NCI-H524 treated with DMSO at 0.1 percent for 48 hours (cell line): ENCODE data around the gene FOXP1.

Experiments
- DNase-seq: peaks from one replicate; lab custom pipeline; 2025; lab: John Stamatoyannopoulos, UW

The FOXP1 gene

DNA sequence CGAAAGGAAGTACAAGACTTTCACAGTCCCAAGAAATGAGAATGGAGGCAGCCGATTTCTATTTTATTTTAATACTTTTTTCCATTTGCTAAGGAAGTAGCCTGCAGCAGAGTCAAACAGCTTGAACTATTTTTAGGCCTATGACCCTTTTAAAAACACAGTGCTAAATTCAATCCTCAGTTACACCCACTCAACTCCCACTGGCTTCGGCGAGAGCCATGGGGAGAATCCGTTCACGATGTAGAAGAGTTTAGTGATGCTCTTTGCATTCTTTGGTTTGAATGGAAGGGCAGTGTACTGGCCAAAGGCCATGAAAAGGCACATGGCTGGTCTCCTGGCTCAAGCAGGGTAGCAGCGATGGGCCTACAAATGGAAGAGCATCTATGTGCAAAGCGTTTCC is 343.5 kb downstream of the FOXP1 start:
- DNase-seq = no peak

DNA sequence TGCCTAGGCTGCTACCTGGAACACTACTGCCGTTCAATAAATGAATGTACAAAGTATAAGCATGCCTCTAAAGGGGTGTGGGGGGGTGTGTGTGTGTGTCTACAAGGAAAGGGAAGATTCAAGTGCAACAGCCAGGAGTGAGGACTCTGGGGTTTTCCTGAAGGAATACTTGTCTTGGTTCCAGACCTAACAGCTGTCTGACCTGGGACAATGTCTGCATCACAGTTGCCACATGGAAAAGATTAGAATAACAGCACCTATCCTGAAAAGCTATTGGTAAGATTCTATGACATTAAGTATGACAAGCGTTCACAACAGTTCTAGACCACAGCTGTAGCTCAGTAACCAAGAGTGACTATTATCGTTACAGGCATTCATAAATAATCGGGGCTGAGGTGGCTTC is 345.2 kb downstream of the FOXP1 start:
- no peak for DNase-seq

DNA sequence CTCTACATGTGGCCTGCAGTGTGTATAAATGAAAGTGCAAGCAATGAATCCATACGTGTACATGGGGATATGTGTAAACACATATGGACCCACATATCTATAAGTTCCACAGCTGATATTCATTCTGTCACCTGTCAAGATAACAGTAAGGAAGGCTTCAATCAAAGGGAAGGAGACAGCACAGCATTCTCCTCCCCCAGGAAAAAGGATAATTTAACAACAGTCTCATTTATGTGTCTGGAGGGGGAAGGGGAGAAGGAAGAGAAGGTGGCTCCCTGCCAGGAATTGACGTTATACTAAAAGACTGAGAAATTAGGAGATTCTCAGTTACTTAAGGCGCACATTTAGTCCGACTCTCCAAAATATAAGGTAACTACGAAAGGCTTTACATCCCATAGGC is 345.9 kb downstream of the FOXP1 start:
- DNase-seq = no peak

GRCh38 chr3:71235846-71236245 is 347.7 kb downstream of the FOXP1 start:
- DNase-seq = no peak

GRCh38 chr3:71232895-71233294 is 350.6 kb downstream of the FOXP1 start:
- no peak for DNase-seq

- DNase-seq = no peak
These were observed 351.3 kb downstream of the FOXP1 start for GRCh38 chr3:71232175-71232679.

DNA sequence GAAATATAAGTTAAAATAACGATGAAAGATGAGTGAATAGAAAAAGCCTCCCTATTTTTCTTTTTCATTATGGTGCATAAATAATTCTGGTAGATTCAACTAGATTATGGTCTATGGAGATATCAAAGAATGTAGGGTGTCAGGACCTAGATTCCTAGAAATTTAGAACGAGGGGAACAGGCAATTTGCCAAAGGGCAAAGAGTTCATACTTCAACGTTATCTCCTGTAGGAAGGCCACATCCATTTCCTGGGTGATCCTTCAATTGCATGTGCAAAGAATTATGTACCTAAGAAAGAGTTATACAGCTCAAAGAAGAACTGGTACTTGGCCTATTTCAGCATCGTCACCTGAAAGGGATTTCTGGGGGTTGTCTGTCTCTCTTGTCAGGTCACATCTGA is 351.8 kb downstream of the FOXP1 start:
- no peak for DNase-seq

GRCh38 chr3:71229905-71230657 is 353.4 kb downstream of the FOXP1 start:
- DNase-seq = no peak

DNA sequence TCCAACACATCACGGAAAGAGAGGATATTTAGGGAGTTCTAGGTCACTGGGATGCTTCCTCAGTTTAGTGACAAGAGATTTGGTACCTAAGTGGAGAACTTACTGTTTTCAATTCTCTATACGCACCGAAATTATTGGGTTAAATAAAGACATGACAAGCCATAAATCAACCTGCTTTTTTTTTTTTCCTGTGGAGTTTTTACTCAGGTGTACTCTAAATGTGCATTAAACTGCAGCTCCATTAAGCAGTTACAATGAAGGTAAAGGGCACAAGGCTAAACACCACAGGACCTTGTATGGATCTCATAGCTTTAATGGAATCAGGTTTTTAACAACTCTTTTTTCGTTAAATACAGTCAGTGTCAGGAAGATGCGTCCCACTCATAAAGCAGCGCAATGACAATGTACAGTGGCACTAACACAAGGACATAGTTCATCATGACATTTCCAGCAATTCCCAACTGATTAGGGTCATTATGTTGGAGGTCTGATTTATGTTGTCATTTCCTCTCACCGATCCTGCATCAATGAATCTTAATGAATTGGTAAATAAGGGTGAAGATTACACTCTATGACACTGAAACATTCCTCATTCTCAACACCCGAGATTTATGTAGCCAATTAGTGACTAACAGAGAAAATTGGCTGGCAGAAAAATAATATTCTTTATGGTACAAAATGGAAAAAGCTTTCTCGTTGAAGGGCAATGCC is 355.2 kb downstream of the FOXP1 start:
- DNase-seq = no peak

GRCh38 chr3:71227270-71227661 is 356.3 kb downstream of the FOXP1 start:
- no peak for DNase-seq

DNA sequence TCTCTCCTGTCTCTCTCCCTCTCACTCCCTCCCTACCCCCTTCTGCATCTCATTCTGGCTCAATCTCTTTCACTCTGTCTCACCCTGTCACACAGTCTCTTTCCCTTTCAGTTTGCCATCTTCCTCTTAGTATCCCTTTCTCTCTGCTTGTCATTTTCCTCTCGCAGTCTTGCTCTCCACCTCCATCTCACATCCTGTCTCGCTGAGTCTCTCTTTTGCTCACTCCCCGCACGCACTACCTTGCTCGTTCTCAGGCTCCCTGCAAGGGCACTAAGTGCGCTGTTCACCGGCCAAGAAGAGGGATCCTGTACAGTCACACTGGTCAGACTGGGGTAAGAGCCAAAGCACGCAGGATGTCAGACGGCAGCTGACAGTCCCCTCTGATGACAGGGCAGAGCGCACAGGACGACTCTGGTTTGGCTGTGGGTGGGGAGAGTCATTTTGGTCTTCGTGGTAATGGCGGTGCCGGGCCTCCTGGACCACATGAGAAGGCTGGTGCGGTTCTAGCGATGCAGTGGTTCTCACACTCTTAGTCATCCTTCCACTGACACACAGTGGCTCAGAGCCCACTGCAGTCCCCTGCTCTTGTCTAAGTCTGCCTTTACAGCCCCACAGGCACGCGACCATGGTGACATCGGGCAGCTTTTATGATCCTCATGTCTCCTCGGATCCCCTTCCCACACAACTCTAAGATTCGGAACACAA is 356.8 kb downstream of the FOXP1 start:
- no peak for DNase-seq

DNA sequence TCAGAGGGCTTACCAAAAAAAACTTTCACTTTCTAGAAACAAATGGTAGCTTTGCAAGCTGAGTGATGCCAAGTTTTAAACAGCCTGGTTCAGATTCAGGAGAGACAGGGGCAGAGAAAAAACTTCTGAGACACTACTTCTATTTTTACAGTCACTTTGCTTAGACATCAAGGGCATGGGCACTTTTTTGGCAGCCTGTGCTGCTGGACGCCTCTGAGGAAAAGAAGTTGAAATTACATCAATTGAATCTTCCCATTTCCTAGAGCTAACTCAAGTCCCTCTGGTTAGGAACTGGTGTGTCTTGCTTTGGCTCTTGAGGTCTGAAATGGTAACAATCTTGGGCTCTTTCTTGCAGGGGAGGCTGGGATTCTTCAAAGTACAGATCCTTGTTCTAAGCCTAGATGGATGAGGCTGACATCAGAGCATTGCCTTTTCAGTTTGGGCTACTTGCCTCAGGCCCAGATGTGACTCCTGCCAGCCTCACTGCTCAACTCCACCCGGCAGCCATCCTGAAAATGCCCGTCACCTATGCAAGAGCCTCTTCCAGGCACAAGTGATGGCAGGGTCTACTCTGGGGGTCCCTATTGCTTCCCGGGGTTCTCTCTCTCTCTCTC is 357.5 kb downstream of the FOXP1 start:
- DNase-seq = no peak

DNA sequence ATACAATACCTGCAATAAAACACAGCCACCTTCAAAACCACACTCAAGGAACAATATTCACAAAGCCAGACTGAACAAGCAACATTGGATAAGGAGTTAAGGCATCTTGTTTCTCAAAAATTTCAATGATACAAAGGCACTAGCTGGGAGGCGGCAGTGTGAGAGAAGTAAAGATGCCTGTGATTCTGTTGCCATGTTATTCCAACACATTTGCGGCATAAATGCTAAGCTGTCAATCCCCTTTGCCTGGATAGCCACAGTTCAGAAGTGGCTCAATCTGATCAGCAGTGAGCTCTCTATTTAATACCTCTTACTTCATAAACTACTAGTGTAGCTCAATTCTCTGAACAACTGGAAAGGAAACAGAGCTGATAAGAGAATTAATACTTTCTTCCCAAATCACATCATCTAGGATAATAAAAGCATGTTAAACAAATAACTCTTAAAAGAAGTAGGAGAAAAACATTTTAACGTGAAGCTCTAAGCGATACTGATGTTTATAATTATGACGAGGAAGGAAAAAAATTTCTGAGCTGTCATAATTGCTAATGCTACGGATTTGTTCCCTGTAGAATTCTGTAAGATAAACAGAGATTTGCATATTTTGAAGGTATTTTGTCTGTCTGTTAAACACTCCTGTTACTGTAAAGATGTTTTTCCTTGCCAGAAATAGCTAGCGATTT is 358.4 kb downstream of the FOXP1 start:
- DNase-seq = no peak

- no peak for DNase-seq
These were observed 363.5 kb downstream of the FOXP1 start for GRCh38 chr3:71219744-71220638.

DNA sequence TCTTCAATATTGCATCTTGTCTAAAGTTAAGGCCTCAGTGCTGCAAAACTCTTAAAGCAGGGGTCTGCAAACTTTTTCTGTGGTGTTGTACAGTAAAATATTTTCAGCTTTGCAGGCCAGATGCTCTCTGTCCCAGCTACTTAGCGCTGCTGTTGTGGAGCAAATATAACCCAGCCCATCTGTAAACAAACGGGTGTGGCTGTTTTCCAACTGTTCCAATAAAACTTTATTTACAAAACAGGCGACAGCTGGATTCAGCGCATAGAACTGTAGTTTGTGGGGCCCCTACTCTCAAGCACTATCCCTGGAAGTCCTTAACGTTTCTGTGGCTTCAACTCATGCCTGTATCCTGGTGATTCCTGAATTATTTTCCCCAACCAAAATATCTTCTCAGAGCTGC is 365.0 kb downstream of the FOXP1 start:
- no peak for DNase-seq

- DNase-seq = no peak
These were observed 365.8 kb downstream of the FOXP1 start for GRCh38 chr3:71217640-71218222.

DNA sequence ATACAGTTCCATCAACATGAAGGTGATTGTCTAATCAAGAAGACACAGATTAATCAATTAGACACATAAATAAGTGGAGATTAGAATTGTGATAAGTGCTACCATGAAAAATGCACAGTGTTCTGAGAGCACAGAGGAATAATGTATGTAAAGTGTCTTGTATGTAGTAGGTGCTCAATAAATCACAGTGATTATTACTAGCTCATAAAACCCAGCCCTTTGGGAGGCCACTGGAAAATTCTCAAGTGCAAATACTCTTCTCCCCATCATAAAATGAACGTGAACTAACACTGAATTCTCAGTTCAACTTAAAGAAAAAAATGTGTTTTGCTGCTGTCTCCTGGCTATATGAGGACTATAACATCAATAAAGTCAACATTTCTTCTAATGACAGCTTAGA is 368.2 kb downstream of the FOXP1 start:
- no peak for DNase-seq

DNA sequence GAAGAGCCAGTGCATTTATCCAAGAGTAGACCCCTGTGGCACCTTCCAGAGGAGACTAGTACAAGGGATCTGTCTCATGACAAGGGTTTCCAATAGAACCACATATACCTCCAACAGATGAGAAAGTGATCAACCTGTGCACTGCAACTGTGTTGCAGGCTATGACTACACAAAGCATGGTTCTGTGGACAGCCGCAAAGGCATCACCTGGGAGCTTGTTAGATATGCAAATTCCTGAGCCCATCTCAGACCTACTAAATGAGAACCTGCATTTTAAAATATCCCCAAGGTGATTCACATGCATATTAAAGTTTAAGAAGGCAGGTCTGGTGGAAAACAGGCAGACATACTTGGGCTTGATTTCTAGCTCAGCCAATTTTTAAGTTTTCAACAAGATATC is 368.7 kb downstream of the FOXP1 start:
- no peak for DNase-seq

DNA sequence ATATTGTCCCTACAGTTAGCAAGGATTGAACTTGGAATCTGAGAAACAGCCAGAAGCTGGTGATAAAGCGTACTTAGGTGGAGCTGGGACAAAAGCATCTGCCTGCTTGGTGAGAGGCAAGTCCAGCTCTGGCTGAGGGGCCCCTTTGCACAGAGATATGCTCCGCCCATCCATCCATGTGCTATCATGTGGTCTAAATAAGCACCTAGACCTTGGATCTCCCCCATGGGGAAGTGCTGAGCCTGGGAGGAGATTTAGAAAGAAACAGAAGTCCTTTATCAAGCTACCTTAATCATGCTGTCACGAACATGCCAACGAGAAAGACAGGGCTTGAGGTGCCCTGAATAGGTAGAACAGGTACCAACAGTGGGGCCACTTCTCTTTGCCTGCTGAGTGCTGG is 369.5 kb downstream of the FOXP1 start:
- no peak for DNase-seq

- DNase-seq = no peak
These were observed 372.4 kb downstream of the FOXP1 start for GRCh38 chr3:71211083-71211482.
